Neural progenitor cell (in vitro differentiated cells): Measurements from ENCODE around the gene NIT1.

Experiments
- CTCF ChIP-seq: fragments of 200-600 bp; sonication (generic); IDR thresholded peaks from 2 replicates; pipeline ENCODE4 v1.5.1; 2017; ENCODE audit warnings: antibody characterized with exemption, mild to moderate bottlenecking
- EZH2 ChIP-seq: fragments of 200-600 bp; sonication (generic); IDR thresholded peaks from 2 replicates; pipeline ENCODE4 v1.6.1; 2017; ENCODE audit warnings: antibody characterized with exemption, mild to moderate bottlenecking, moderate library complexity
- EZH2phosphoT487 ChIP-seq: fragments of 200-600 bp; sonication (generic); IDR thresholded peaks from 2 replicates; pipeline ENCODE4 v1.6.1; 2017; ENCODE audit warnings: antibody characterized with exemption

- no peak for TF ChIP-seq CTCF
- no peak for TF ChIP-seq EZH2
- TF ChIP-seq EZH2phosphoT487 = no peak
Observed at GRCh38 chr1:161138431-161138830, 20.5 kb downstream of the NIT1 start.
